Measurements from ENCODE around the gene HSP90AA1.

The HSP90AA1 gene

GRCh38 chr14:102047808-102048540 is 38.9 kb downstream of the HSP90AA1 start:
- Histone ChIP-seq H3K4me1 (ENCODE audit: insufficient read depth, low read length) (no peaks in the 10 kb centered on the region), H3K4me3 (ENCODE audit: low read length) (no peak overlapping the region), H3K9me3 (ENCODE audit: insufficient read depth, low read depth, low read length) (no peaks in the 10 kb centered on the region), H3K27ac (ENCODE audit: low read length) (no peak overlapping the region), H3K36me3 (ENCODE audit: insufficient read depth, low read depth, low read length) (peaks cover 88% of the 10 kb centered on the region), H3K27me3 (ENCODE audit: insufficient read depth, low read length) (no peaks in the 10 kb centered on the region), H3K9ac (ENCODE audit: low read depth, low read length) (no peak overlapping the region)

- no peaks in the 10 kb centered on the region for H3K27me3 ChIP-seq (ENCODE audit: insufficient read depth, low read length)
- no peaks in the 10 kb centered on the region for H3K9me3 ChIP-seq (ENCODE audit: insufficient read depth, low read depth, low read length)
- no peak overlapping the region for H3K27ac ChIP-seq (ENCODE audit: low read length)
- peaks cover 87% of the 10 kb centered on the region for H3K36me3 ChIP-seq (ENCODE audit: insufficient read depth, low read depth, low read length)
- no peak overlapping the region for H3K4me3 ChIP-seq (ENCODE audit: low read length)
- H3K9ac ChIP-seq (ENCODE audit: low read depth, low read length): no peak overlapping the region
- no peaks in the 10 kb centered on the region for H3K4me1 ChIP-seq (ENCODE audit: insufficient read depth, low read length)
These were observed 40.2 kb downstream of the HSP90AA1 start for GRCh38 chr14:102046337-102047278.

- Histone ChIP-seq H3K4me1 (ENCODE audit: insufficient read depth, low read length) (no peaks in the 10 kb centered on the region), H3K36me3 (ENCODE audit: insufficient read depth, low read depth, low read length) (peaks cover 87% of the 10 kb centered on the region), H3K9ac (ENCODE audit: low read depth, low read length) (no peak overlapping the region), H3K27me3 (ENCODE audit: insufficient read depth, low read length) (no peaks in the 10 kb centered on the region), H3K4me3 (ENCODE audit: low read length) (no peak overlapping the region), H3K9me3 (ENCODE audit: insufficient read depth, low read depth, low read length) (no peaks in the 10 kb centered on the region), H3K27ac (ENCODE audit: low read length) (no peak overlapping the region)
These were observed 42.3 kb downstream of the HSP90AA1 start for GRCh38 chr14:102044566-102044965.

- H3K36me3 ChIP-seq (ENCODE audit: insufficient read depth, low read depth, low read length): peaks cover 87% of the 10 kb centered on the region
- no peaks in the 10 kb centered on the region for H3K9me3 ChIP-seq (ENCODE audit: insufficient read depth, low read depth, low read length)
- no peaks in the 10 kb centered on the region for H3K4me1 ChIP-seq (ENCODE audit: insufficient read depth, low read length)
- no peak overlapping the region for H3K9ac ChIP-seq (ENCODE audit: low read depth, low read length)
- H3K4me3 ChIP-seq (ENCODE audit: low read length): no peak overlapping the region
- H3K27ac ChIP-seq (ENCODE audit: low read length): no peak overlapping the region
- no peaks in the 10 kb centered on the region for H3K27me3 ChIP-seq (ENCODE audit: insufficient read depth, low read length)
These were observed 43.4 kb downstream of the HSP90AA1 start for GRCh38 chr14:102043251-102044025.

- Histone ChIP-seq H3K9ac (ENCODE audit: low read depth, low read length) (no peak overlapping the region), H3K9me3 (ENCODE audit: insufficient read depth, low read depth, low read length) (no peaks in the 10 kb centered on the region), H3K36me3 (ENCODE audit: insufficient read depth, low read depth, low read length) (peaks cover 87% of the 10 kb centered on the region), H3K4me3 (ENCODE audit: low read length) (no peak overlapping the region), H3K27ac (ENCODE audit: low read length) (no peak overlapping the region), H3K4me1 (ENCODE audit: insufficient read depth, low read length) (no peaks in the 10 kb centered on the region), H3K27me3 (ENCODE audit: insufficient read depth, low read length) (no peaks in the 10 kb centered on the region)
These were observed 44.1 kb downstream of the HSP90AA1 start for GRCh38 chr14:102042699-102043098.

- Histone ChIP-seq H3K4me3 (ENCODE audit: low read length) (no peak overlapping the region), H3K4me1 (ENCODE audit: insufficient read depth, low read length) (no peaks in the 10 kb centered on the region), H3K9ac (ENCODE audit: low read depth, low read length) (no peak overlapping the region), H3K27me3 (ENCODE audit: insufficient read depth, low read length) (no peaks in the 10 kb centered on the region), H3K9me3 (ENCODE audit: insufficient read depth, low read depth, low read length) (no peaks in the 10 kb centered on the region), H3K27ac (ENCODE audit: low read length) (no peak overlapping the region), H3K36me3 (ENCODE audit: insufficient read depth, low read depth, low read length) (peaks cover 96% of the 10 kb centered on the region)
These were observed 46.7 kb downstream of the HSP90AA1 start for GRCh38 chr14:102040153-102040552.

- no peak overlapping the region for H3K9ac ChIP-seq (ENCODE audit: low read depth, low read length)
- H3K36me3 ChIP-seq (ENCODE audit: insufficient read depth, low read depth, low read length): peaks cover 97% of the 10 kb centered on the region
- no peaks in the 10 kb centered on the region for H3K9me3 ChIP-seq (ENCODE audit: insufficient read depth, low read depth, low read length)
- no peak overlapping the region for H3K27ac ChIP-seq (ENCODE audit: low read length)
- H3K4me1 ChIP-seq (ENCODE audit: insufficient read depth, low read length): no peaks in the 10 kb centered on the region
- no peaks in the 10 kb centered on the region for H3K27me3 ChIP-seq (ENCODE audit: insufficient read depth, low read length)
- no peak overlapping the region for H3K4me3 ChIP-seq (ENCODE audit: low read length)
These were observed 47.7 kb downstream of the HSP90AA1 start for GRCh38 chr14:102039157-102039556.

GRCh38 chr14:102037686-102038085 is 49.2 kb downstream of the HSP90AA1 start:
- Histone ChIP-seq H3K9me3 (ENCODE audit: insufficient read depth, low read depth, low read length) (no peaks in the 10 kb centered on the region), H3K36me3 (ENCODE audit: insufficient read depth, low read depth, low read length) (peaks cover 98% of the 10 kb centered on the region), H3K4me1 (ENCODE audit: insufficient read depth, low read length) (no peaks in the 10 kb centered on the region), H3K9ac (ENCODE audit: low read depth, low read length) (no peak overlapping the region), H3K27me3 (ENCODE audit: insufficient read depth, low read length) (no peaks in the 10 kb centered on the region), H3K4me3 (ENCODE audit: low read length) (no peak overlapping the region), H3K27ac (ENCODE audit: low read length) (no peak overlapping the region)

GRCh38 chr14:102035914-102036313 is 50.9 kb downstream of the HSP90AA1 start:
- H3K27me3 ChIP-seq (ENCODE audit: insufficient read depth, low read length): no peaks in the 10 kb centered on the region
- peaks cover 94% of the 10 kb centered on the region for H3K36me3 ChIP-seq (ENCODE audit: insufficient read depth, low read depth, low read length)
- H3K4me1 ChIP-seq (ENCODE audit: insufficient read depth, low read length): no peaks in the 10 kb centered on the region
- H3K9me3 ChIP-seq (ENCODE audit: insufficient read depth, low read depth, low read length): no peaks in the 10 kb centered on the region
- H3K9ac ChIP-seq (ENCODE audit: low read depth, low read length): no peak overlapping the region
- H3K27ac ChIP-seq (ENCODE audit: low read length): no peak overlapping the region
- no peak overlapping the region for H3K4me3 ChIP-seq (ENCODE audit: low read length)

GRCh38 chr14:102034301-102034700 is 52.5 kb downstream of the HSP90AA1 start:
- Histone ChIP-seq H3K27ac (ENCODE audit: low read length) (no peak overlapping the region), H3K4me1 (ENCODE audit: insufficient read depth, low read length) (no peaks in the 10 kb centered on the region), H3K9me3 (ENCODE audit: insufficient read depth, low read depth, low read length) (no peaks in the 10 kb centered on the region), H3K27me3 (ENCODE audit: insufficient read depth, low read length) (no peaks in the 10 kb centered on the region), H3K9ac (ENCODE audit: low read depth, low read length) (no peak overlapping the region), H3K4me3 (ENCODE audit: low read length) (no peak overlapping the region), H3K36me3 (ENCODE audit: insufficient read depth, low read depth, low read length) (peaks cover 94% of the 10 kb centered on the region)

GRCh38 chr14:102033241-102033640 is 53.6 kb downstream of the HSP90AA1 start:
- H3K36me3 ChIP-seq (ENCODE audit: insufficient read depth, low read depth, low read length): peaks cover 94% of the 10 kb centered on the region
- no peak overlapping the region for H3K27ac ChIP-seq (ENCODE audit: low read length)
- H3K27me3 ChIP-seq (ENCODE audit: insufficient read depth, low read length): no peaks in the 10 kb centered on the region
- H3K4me3 ChIP-seq (ENCODE audit: low read length): no peak overlapping the region
- H3K4me1 ChIP-seq (ENCODE audit: insufficient read depth, low read length): no peaks in the 10 kb centered on the region
- no peak overlapping the region for H3K9ac ChIP-seq (ENCODE audit: low read depth, low read length)
- no peaks in the 10 kb centered on the region for H3K9me3 ChIP-seq (ENCODE audit: insufficient read depth, low read depth, low read length)

Data from iPS-20b (cell line).